NCI-H2107 treated with DMSO at 0.1 percent for 48 hours (cell line): ENCODE data around the gene FBXL5.
"Not testable (repeated sequence)": the region's sequence is repeated elsewhere in the genome, so short reads cannot be mapped to it uniquely, and the experiment has no call there.

Source experiments
- DNase-seq: peaks from one replicate; lab custom pipeline; 2025; ENCODE audit not compliant: unreplicated experiment; lab: John Stamatoyannopoulos, UW

Gene FBXL5

DNA sequence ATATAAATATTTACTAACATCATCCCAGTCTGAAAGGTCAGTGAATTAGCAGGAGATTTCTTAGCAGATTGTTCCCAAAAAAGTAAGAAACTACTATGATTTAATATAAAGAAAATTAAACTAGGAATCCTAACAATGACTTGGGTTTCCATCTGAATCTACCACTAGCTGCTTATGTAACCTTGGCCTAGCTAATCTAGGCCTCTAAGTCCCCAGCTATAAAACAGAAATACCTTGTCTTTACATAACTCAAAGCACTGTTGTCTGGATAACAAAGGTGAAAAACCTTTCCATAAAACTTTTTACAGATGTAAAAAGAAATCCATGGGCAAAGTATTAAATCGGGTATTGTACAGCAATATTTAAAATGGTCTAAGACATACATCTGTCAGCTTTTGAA, 3.0 kb downstream of the FBXL5 start:
- no peak for DNase-seq

DNA sequence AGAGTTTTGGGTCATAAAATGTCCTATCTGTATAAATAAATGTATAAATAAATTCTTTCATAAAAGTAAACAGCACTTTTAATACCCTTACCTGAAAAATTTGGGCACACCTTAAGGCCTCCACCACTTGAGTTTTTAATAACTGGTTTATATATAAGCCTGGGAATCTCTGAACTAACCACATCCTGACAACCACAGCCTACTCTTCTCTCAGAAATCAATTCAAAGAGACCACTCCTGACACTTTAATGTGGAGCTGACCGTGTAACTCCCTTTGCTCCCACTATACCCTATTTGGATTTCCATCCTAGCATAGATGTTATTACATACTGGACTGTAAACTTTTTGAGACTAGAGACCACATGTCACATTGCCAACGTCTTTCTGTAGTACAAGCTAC, 3.5 kb downstream of the FBXL5 start:
- no peak for DNase-seq

DNA sequence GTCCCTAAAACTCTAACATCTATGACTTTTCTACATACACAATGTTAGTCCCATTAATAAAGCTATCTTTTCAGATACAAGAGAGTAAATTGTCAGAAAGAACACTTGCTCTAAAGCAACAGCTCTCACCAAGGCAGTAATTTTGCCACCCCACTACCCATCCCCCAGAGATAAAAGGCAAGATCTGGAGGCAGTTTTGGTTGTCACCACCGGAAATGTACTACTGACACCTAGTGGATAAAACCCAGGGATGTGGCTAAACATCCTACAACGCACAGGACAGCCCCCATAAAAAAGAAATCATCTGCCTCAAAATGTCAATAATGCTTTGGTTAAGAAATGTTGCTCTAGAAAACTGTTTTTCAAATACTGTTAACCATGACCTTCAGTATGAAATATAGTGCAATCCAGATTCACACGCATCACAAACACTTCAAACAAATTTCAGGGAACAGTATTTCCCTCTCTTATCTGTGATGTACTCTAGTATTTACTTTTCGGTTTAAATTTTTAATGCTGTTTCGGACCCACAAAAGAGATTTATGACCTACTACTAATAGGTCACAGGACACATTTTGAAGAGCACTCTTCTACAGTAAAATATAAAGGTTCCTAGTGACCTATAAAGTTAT, 5.1 kb downstream of the FBXL5 start:
- DNase-seq: peak; percentile 26

DNA sequence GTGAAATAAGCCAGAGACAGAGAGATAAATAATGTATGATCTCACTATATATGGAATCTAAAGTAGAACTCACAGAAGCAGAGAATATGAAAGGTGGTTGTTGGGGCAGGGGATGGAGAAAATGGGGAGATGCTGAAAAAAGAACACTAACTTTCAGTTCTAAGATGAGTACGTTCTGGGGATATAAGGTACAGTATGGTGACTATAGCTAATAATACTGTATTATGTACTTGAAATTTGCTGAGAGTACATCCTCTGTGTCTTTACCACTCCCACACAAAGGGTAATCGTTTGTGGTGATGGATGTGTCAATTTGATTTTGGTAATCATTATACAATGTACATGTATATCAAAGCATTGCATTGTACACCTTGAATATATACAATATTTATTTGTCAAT, 6.6 kb downstream of the FBXL5 start:
- DNase-seq: no peak

DNA sequence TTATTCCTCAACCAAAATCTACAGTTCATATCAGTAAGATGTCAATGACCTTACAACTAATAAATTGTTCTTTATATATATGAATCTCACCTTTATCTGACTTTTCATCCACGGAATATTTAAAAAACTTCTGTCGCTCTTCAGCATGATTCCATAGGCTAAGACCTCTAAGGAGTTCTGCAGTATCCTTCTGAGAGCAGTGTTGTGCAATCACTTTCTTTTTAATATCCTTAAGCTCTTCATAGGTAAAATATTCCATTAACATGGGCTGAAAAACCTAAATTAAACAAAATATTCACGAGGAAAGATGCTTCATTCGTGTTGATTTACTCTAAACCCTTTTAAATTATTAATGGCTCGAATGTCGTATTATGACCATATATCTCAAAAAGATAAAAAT, 16.7 kb downstream of the FBXL5 start:
- no peak for DNase-seq

DNA sequence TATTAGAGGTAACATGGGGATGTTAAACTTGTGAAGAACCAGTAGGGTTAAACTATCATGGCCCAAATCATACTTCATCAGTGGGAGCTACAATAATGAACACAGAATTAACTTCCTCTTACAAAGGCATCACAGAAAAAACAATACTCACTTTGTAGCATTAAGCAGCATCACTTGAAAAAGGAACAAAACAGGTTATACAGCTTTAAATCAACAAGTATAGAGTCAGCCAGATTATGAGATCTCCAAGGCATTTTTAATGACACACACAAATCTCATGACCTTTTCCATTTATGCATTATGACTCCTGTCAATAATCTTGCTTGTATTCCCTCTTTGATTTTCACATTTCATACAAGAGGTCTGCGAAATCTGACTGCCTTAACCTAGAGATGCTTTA, 18.3 kb downstream of the FBXL5 start:
- DNase-seq: no peak

DNA sequence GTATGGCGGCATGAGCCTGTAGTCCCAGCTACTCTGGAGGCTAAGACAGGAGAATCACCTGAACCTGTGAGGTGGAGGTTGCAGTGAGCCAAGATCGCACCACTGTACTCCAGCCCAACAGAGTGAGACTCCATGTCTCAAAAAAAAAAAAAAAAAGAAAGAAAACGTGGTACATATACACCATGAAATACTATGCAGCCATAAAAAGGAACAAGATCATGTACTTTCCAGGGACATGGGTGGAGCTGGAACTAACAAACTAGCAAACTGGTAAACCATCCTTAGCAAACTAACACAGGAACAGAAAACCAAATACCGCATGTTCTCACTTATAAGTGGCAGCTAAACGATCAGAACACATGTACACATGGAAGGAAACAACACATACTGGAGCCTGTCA, 37.8 kb downstream of the FBXL5 start:
- DNase-seq: not testable (repeated sequence)

DNA sequence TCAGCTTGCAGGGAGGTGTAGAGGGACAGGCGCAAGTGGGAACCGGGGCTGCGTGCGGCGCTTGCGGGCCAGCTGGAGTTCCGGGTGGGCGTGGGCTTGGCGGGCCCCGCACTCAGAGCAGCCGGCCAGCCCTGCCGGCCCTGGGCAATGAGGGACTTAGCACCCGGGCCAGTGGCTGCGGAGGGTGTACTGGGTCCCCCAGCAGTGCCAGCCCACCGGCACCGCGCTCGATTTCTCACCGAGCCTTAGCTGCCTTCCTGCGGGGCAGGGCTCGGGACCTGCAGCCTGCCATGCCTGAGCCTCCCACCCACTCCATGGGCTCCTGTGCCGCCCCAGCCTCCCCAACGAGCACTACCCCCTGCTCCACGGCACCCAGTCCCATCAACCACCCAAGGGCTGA, 40.3 kb downstream of the FBXL5 start:
- DNase-seq: not testable (repeated sequence)

DNA sequence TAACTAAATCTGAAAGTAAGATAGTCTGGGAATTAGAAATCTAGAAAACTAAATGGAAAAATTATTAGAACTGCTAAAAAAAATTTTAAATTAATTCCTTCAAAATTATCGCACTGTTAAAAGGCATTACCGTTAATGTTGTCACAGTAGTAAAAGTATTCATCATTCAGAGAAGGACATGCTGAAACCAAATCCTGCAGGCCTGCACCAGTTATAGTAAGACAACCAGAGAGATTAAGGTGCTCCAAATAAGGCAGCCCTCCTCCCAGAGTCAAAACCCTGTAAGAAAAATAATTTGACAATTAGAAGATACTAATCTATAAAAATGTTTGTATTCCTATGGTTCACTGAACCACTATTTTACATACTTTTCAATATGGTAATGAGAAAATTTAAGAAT, 43.0 kb downstream of the FBXL5 start:
- no peak for DNase-seq

DNA sequence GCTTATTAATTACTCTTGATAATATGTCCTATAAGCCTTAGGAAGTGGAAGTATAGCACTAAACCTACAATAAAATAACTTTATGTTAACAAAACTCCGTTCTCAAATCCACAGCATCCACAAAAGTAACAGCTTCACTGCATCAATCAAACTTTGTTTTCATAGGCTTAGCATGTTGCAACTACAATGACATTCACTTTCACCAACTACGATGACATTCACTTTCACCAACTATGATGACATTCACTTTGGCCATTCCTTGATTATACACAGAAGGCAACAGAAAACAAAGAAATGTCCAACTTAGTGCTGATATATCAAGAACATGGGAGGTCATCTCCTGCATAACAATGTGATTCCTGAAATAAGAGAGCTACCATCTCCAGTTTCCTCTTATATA, 44.3 kb downstream of the FBXL5 start:
- no peak for DNase-seq

DNA sequence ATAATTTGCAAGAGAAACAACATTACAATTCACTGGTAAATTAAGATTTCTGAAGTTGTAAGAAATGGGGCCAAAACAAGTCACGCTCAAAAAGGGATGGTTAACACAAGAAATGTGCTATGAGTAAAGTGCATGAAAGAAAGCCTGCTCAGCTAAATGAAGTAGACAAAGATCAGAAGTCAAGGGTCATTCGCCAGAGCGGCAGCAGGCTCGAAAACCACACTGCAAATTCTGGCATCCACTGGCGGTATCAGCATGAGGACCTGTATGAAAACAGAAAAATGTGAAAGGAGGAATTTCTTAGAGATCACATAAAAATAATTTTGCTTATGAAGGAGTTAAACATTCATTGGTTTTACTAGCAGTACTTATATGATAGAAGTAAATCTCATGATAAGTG, 49.6 kb downstream of the FBXL5 start:
- no peak for DNase-seq

DNA sequence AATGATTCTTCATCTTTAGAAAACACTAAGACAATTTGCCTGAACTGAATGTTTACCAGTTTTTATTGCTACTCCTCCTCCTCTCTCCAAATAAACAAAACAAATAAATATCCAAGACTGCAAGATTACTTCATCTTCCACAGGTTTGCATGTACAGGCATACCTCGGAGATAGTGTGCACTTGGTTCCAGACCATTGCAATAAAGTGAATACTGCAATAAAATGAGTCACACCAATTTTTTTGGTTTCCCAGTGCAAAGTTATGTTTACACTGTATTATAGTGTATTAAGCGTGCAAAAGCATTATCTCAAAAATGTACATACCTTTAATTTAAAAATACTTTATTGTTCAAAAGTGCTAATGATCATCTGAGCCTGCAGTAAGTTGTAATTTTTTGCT, 53.3 kb downstream of the FBXL5 start:
- DNase-seq: no peak

DNA sequence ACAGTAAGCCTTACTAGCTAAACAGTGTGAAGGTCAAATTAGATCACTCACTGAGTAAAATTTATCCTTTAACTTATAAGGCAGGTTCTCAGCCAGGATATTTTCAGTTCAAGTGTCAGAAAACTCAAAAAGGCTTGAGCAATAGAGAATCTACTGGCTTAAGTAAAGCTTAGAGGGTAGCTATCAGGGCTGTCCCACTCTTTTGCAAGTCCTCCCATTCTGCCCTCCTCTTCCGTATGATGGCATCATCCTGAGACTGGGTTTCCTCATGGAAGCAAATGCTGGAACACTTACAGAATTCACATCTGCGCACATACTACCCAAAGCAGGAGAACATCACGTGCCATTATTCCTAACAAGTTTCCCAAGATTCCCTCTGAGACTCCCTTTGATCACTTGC, 55.0 kb downstream of the FBXL5 start:
- DNase-seq: no peak

DNA sequence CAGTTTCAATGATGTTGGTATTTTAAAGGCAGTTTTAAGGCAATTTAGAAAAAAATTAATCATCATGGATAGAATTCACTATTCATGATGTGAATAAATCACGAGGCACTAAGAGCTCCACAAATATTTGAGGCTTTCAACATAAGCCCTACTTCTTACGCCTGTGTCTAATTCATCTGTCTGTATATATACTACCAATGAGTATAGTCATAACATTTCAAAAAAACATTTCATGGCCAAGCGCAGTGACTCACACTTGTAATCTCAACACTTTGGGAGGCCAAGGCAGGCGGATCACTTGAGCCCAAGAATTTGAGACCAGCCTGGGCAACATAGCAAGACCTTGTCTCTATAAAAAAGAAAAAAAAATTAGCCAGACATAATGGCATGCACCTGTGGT, 56.5 kb downstream of the FBXL5 start:
- DNase-seq: no peak

DNA sequence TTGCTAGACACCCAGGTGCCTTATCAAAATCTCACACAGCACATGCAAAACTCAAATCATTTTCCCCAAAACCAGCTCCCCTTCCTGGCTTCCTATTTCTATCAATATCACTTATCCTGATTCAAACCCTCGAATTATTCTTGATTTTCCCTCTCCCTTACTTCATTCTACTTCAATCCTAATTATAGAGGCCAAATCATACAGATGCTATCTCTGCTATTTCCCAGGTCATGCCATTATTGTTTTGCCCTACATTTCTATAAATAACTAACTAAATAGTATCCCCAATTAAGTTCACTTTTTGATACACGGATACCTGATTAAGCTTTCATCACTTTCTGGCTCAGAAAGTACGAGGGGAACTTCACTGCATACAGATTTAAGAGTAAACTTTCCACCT, 62.4 kb downstream of the FBXL5 start:
- no peak for DNase-seq

DNA sequence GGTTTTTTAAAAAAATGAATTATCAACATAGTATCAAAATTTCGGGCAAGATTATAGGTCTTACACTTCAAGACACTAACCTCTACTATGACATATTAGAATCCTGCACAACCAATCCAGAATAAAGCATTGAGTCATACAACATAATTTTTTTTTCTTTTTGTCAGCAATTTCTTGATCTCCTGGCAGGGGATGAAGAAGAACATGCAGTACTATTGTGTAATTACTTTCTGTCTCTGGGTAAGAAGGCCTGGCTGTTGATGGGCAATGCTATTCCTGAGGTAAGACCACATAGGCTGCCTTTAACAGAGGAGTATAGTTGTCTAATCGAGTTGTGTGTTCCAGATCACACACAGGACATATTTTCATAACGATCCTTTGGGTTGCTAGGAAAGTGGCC, 67.5 kb downstream of the FBXL5 start:
- DNase-seq: no peak

DNA sequence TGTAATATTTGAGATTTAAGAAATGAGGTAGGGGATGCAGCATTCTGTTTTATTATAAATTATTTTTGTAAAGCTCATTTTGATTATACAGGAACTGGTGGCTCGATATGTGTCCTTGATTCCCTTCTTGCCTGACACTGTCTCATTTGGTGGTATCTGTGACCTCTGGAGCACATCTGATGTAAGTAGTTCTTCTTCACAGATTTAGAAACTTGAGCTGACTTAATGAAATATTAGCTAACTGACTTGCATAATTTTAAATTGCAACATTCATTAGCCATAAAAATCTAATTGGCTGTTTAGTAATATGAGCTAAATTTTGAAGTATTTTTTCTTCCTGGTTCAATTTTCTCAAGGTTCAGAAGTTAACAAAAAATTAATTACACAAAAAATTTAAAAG, 69.1 kb downstream of the FBXL5 start:
- DNase-seq: no peak

DNA sequence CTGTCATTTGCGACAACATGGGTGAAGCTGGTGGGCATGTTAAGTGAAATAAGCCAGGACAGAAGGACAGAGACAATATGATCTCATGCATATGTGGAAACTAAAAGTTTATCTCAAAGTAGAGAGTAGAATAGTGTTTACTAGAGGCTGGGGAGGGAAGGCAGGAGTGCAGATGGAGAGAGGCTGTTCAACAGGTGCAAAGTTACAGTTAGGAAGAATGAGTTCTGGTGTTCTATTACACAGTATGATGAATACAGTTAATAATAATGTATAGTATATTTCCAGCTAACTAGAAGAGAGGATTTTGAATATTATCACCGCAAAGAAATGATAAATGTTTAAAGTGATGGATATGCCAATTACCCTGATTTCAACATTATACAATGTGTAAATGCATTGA, 69.8 kb downstream of the FBXL5 start:
- peak; percentile 20 for DNase-seq

DNA sequence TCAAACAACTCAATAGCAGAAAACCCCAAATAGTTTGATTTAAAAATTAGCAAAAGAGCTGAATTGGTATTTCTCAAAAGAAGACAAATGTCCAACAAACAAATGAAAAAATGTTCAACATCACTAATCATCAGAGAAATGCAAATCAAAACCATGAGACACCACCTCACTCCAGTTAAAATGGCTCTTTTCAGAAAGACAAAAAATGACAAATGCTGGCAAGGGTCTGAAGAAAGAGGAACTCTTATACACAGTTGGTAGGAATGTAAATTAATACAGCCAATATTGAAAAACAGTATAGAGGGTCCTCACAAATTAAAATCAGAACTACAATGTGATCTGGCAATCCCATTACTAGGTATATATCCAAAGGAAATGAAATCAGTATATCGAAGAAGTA, 70.4 kb downstream of the FBXL5 start:
- no peak for DNase-seq

DNA sequence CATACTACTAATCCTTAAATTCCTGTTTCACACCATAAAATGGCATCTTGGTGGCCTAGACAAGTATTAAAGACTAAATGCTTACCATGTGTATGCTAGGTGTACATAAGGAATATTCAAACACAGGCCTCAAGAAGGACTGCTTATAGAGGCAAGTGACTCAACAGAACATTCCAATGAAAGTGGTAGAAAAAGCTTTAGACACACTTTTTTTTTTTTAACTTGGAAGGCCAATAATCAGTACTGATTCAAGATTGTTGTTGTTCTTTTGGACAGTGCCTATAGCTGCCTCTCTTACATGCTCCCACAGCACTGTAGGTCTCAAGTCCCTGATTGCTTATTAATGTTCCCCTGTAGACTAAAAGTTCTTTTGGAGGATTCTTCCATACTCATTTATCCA, 77.6 kb downstream of the FBXL5 start:
- no peak for DNase-seq

DNA sequence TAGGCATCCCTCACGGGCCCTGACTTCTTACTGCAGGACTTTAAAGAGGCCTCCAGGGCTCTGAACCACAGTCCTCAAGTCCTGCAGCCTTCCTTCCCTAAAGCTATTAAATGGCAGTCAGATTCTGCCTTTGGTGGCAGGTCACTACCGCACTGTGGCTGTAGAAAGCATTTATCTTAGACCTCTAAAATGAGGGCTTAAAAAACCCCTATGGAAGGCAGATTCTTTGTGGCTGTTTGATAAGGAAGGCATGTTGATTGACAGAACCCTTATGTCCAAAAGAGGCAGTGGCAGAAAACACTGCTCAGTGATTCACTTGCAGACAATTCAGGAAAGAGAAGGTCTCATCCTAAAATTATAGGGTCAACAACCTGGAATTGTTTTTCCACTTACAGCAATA, 79.2 kb downstream of the FBXL5 start:
- no peak for DNase-seq

DNA sequence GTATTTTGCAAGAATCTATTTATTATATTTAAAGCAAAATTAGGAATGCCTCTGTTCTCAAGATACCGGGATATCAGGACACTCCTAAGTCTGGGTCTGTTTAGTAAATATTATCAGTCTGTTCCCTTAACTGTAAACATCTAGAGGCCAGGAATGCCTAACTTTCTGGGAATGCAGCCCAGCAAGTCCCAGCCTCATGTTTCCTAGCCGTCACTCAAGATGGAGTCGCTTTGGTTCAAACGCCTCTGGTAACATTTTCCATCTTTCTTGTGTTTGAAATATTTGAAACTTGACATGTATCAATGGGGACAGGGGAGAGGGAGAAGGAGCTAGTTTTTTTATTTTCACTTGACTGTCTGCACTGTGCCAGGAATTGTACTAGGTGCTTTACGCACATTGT, 85.4 kb downstream of the FBXL5 start:
- DNase-seq: no peak

DNA sequence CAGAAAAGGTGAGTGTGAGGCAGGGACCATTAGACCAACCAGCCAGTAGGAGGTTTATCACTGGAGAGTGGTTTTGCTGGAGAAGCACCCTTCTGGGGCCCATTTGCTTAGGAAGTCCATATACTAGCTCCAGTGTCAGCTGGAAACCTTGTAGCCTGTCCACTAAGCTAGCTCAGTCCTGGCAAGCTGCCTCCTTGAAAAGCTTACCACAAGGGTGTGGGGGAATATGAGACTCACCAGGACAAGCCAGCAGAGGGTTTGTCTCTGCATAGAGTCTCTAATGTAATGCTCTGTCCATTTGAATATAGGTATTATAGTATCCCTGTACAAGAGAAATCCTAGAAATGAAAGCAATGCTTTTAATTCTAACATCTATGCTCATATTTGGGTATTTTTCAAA, 86.3 kb downstream of the FBXL5 start:
- no peak for DNase-seq

DNA sequence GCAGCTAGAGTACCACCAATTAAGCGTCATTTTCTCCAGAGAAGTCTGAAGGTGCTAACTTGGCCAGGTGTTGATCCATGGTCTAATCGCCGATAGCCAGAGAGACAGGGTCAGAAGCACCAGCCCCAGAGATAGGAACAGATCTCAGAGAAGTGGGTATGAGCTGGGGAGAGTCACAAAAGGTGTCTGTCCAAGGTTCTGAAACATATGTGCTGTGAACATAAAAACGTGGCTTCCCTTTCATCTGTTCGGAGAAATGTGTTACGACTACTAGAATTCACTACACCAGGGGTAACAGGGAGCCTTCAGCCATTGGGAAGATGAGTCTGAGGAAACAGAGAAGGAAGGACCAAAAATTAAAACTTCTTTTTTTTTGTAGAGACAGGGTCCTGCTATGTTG, 91.3 kb downstream of the FBXL5 start:
- DNase-seq: no peak
